ENCODE measurements around the gene S100A1.

GRCh38 chr1:153623101-153623500, 5.1 kb upstream of the S100A1 start:
- TF ChIP-seq CTCF (IDR thresholded peaks at IDR 0.05) = no peak
- TF ChIP-seq AR (CRISPR knock-in tag; IDR thresholded peaks at IDR 0.05) = no peak
- no peak for TF ChIP-seq HMGA2 (CRISPR knock-in tag; IDR thresholded peaks at IDR 0.05)
- no peak for TF ChIP-seq MLX (CRISPR knock-in tag; IDR thresholded peaks at IDR 0.05)
- no peak for TF ChIP-seq TEAD4 (CRISPR knock-in tag; IDR thresholded peaks at IDR 0.05)
- no peak for TF ChIP-seq ETV6 (CRISPR knock-in tag; IDR thresholded peaks at IDR 0.05)
- no peak for TF ChIP-seq NR1H2 (CRISPR knock-in tag; IDR thresholded peaks at IDR 0.05)
- TF ChIP-seq ZNF317 (CRISPR knock-in tag; IDR thresholded peaks at IDR 0.05; ENCODE audit: borderline replicate concordance, low read depth) = no peak
- TF ChIP-seq FOXJ3 (CRISPR knock-in tag; IDR thresholded peaks at IDR 0.05; ENCODE audit: borderline replicate concordance) = no peak
- TF ChIP-seq ZNF138 (CRISPR knock-in tag; conservative IDR thresholded peaks at IDR 0.05) = no peak
- no peak for TF ChIP-seq ZNF281 (CRISPR knock-in tag; IDR thresholded peaks at IDR 0.05)
- no peak for TF ChIP-seq ATF2 (CRISPR knock-in tag; IDR thresholded peaks at IDR 0.05; ENCODE audit: borderline replicate concordance, low read depth)
- TF ChIP-seq MAX (CRISPR knock-in tag; IDR thresholded peaks at IDR 0.05) = no peak
- TF ChIP-seq NR3C1 (CRISPR knock-in tag; conservative IDR thresholded peaks at IDR 0.05; ENCODE audit: low read depth) = no peak
